ENCODE data around the gene VWA2. TPM values are rescaled to one million over a fixed set of nuclear protein-coding genes. Genes with fewer than 3 reads are reported as not detected.
A peak's percentile ranks its signal among the peaks of the same experiment; 100 is the strongest.

VWA2 gene
- total RNA-seq, 2 experiments from 2014 or later = not detected

- H3K4me3 Mint-ChIP-seq = no peak overlapping the region
- Histone ChIP-seq H3K4me1 (ENCODE audit: insufficient read depth, low read length) (no peaks in the 10 kb centered on the region), H3K27ac (ENCODE audit: low read depth in 1 of 2, low read length in 2 of 2) (no peak overlapping the region), H3K9me3 (ENCODE audit: control insufficient read depth in 1 of 2, insufficient read depth in 1 of 2, low read length in 2 of 2) (no peaks in the 10 kb centered on the region), H3K4me3 (ENCODE audit: low read length) (no peak overlapping the region), H3K27me3 (ENCODE audit: control insufficient read depth in 1 of 2, insufficient read depth in 2 of 2, low read length in 2 of 2) (no peaks in the 10 kb centered on the region), H3K36me3 (ENCODE audit: insufficient read depth, low read length) (no peaks in the 10 kb centered on the region)
- no peaks in the 10 kb centered on the region for H3K9me3 Mint-ChIP-seq
- TF ChIP-seq, protein P1, sequence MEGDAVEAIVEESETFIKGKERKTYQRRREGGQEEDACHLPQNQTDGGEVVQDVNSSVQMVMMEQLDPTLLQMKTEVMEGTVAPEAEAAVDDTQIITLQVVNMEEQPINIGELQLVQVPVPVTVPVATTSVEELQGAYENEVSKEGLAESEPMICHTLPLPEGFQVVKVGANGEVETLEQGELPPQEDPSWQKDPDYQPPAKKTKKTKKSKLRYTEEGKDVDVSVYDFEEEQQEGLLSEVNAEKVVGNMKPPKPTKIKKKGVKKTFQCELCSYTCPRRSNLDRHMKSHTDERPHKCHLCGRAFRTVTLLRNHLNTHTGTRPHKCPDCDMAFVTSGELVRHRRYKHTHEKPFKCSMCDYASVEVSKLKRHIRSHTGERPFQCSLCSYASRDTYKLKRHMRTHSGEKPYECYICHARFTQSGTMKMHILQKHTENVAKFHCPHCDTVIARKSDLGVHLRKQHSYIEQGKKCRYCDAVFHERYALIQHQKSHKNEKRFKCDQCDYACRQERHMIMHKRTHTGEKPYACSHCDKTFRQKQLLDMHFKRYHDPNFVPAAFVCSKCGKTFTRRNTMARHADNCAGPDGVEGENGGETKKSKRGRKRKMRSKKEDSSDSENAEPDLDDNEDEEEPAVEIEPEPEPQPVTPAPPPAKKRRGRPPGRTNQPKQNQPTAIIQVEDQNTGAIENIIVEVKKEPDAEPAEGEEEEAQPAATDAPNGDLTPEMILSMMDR (IDR thresholded peaks at IDR 0.05) = no peak
- DNase-seq (no peak), ATAC-seq (ENCODE audit: poor library complexity) (no peak)
- H3K36me3 Mint-ChIP-seq (ENCODE audit: low read depth) = no peaks in the 10 kb centered on the region
- intact Hi-C loops (cut with DNase I, micrococcal nuclease) = no loop called here
- ChIA-PET POLR2A (interaction anchor here (1.1 kb wide), 1 partner anchor 83 kb away, joined by 7 read pairs; the partner anchor contains the start of gene CCDC186), CTCF (no interaction called here)
- no peaks in the 10 kb centered on the region for H3K27me3 Mint-ChIP-seq
- peaks cover 7% of the 10 kb centered on the region for H3K4me1 Mint-ChIP-seq (ENCODE audit: low read depth)
- no peak overlapping the region for H3K27ac Mint-ChIP-seq
Measured at GRCh38 chr10:114257498-114257897, 18.4 kb downstream of the VWA2 start.

DNA sequence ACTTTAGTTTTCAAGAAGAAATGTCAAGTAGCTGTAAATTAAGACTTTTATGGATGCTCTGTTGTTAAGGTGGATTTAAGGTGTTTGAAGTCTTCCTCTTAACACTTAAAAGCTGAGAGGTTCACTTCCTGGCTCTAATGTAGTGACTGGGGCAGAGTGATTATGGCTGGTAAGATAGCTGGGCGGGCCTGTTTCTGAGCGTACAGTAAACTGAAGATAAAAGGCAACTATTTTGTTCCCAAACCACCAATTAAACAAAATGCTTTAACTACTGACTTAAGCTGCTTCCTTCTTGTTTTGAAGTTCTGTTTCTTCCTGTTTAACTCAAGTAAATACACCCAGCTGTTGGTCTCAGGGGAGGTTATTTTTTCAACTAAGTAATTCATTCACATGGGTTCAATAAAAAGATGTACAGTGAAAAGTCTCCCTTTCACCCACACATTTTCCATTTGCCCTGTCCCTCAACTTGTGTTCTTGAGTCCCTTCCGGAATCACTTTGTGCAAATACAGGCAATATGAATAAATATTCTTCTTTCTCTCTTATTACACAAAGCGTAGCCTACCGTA lies 19.3 kb downstream of the VWA2 start:
- CTCF ChIA-PET = no interaction called here
- DNase-seq = peak in 1 of 14 experiments; percentile 5
- no peaks in the 10 kb centered on the region for H3K9me3 ChIP-seq (ENCODE audit: control insufficient read depth in 1 of 2, insufficient read depth in 1 of 2, low read length in 2 of 2)

GRCh38 chr10:114259824-114260223 lies 20.8 kb downstream of the VWA2 start:
- H3K4me1 ChIP-seq (ENCODE audit: insufficient read depth, low read length) = no peaks in the 10 kb centered on the region
- ATAC-seq (ENCODE audit: poor library complexity) = no peak
- POLR2A ChIA-PET = no interaction called here

More for the DNA sequence above, 19.3 kb downstream of the VWA2 start:
- H3K9me3 Mint-ChIP-seq = no peaks in the 10 kb centered on the region
- no peak overlapping the region for H3K27ac ChIP-seq (ENCODE audit: low read depth in 1 of 2, low read length in 2 of 2)
- TF ChIP-seq, protein P1 (IDR thresholded peaks at IDR 0.05) = no peak
- no peaks in the 10 kb centered on the region for H3K36me3 ChIP-seq (ENCODE audit: insufficient read depth, low read length)
- no peaks in the 10 kb centered on the region for H3K36me3 Mint-ChIP-seq (ENCODE audit: low read depth)
- H3K4me1 Mint-ChIP-seq (ENCODE audit: low read depth) = peaks cover 7% of the 10 kb centered on the region
- no peak overlapping the region for H3K27ac Mint-ChIP-seq
- H3K27me3 Mint-ChIP-seq = no peaks in the 10 kb centered on the region
- H3K4me3 ChIP-seq (ENCODE audit: low read length) = no peak overlapping the region
- H3K4me3 Mint-ChIP-seq = no peak overlapping the region
- H3K4me1 ChIP-seq (ENCODE audit: insufficient read depth, low read length) = no peaks in the 10 kb centered on the region
- no peaks in the 10 kb centered on the region for H3K27me3 ChIP-seq (ENCODE audit: control insufficient read depth in 1 of 2, insufficient read depth in 2 of 2, low read length in 2 of 2)
- intact Hi-C loops (cut with DNase I, micrococcal nuclease) = no loop called here
- POLR2A ChIA-PET = interaction anchor here (1.1 kb wide), 1 partner anchor 84 kb away, joined by 7 read pairs; the partner anchor contains the start of gene CCDC186
- peak; percentile 49 for ATAC-seq (ENCODE audit: poor library complexity)

More at GRCh38 chr10:114259824-114260223, 20.8 kb downstream of the VWA2 start:
- TF ChIP-seq, protein P1 (IDR thresholded peaks at IDR 0.05) = no peak
- no peaks in the 10 kb centered on the region for H3K36me3 Mint-ChIP-seq (ENCODE audit: low read depth)
- H3K27ac Mint-ChIP-seq = no peak overlapping the region
- Histone ChIP-seq H3K9me3 (ENCODE audit: control insufficient read depth in 1 of 2, insufficient read depth in 1 of 2, low read length in 2 of 2) (no peaks in the 10 kb centered on the region), H3K27me3 (ENCODE audit: control insufficient read depth in 1 of 2, insufficient read depth in 2 of 2, low read length in 2 of 2) (no peaks in the 10 kb centered on the region), H3K4me3 (ENCODE audit: low read length) (no peak overlapping the region), H3K27ac (ENCODE audit: low read depth in 1 of 2, low read length in 2 of 2) (no peak overlapping the region), H3K36me3 (ENCODE audit: insufficient read depth, low read length) (no peaks in the 10 kb centered on the region)
- no peaks in the 10 kb centered on the region for H3K27me3 Mint-ChIP-seq
- no peaks in the 10 kb centered on the region for H3K9me3 Mint-ChIP-seq
- intact Hi-C loops (cut with DNase I, micrococcal nuclease) = no loop called here
- DNase-seq = no peak
- CTCF ChIA-PET = no interaction called here
- no peak overlapping the region for H3K4me3 Mint-ChIP-seq
- H3K4me1 Mint-ChIP-seq (ENCODE audit: low read depth) = peaks cover 7% of the 10 kb centered on the region

Data from CD4-positive, alpha-beta T cell (primary cell).